ENCODE measurements around the gene IRAG1.

- no peak for TF ChIP-seq ZNF214 (tag by site-specific recombination; IDR thresholded peaks at IDR 0.05; ENCODE audit: borderline replicate concordance)
- no peak for TF ChIP-seq ZNF670 (tag by site-specific recombination; IDR thresholded peaks at IDR 0.05; ENCODE audit: low read depth)
- TF ChIP-seq, protein P1, sequence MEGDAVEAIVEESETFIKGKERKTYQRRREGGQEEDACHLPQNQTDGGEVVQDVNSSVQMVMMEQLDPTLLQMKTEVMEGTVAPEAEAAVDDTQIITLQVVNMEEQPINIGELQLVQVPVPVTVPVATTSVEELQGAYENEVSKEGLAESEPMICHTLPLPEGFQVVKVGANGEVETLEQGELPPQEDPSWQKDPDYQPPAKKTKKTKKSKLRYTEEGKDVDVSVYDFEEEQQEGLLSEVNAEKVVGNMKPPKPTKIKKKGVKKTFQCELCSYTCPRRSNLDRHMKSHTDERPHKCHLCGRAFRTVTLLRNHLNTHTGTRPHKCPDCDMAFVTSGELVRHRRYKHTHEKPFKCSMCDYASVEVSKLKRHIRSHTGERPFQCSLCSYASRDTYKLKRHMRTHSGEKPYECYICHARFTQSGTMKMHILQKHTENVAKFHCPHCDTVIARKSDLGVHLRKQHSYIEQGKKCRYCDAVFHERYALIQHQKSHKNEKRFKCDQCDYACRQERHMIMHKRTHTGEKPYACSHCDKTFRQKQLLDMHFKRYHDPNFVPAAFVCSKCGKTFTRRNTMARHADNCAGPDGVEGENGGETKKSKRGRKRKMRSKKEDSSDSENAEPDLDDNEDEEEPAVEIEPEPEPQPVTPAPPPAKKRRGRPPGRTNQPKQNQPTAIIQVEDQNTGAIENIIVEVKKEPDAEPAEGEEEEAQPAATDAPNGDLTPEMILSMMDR (tag by site-specific recombination; IDR thresholded peaks at IDR 0.05), result no peak
- no peak for TF ChIP-seq ZNF830 (tag by site-specific recombination; IDR thresholded peaks at IDR 0.05; ENCODE audit: low read depth)
- TF ChIP-seq ZNF133 (tag by site-specific recombination; IDR thresholded peaks at IDR 0.05), result no peak
- TF ChIP-seq, protein P2, sequence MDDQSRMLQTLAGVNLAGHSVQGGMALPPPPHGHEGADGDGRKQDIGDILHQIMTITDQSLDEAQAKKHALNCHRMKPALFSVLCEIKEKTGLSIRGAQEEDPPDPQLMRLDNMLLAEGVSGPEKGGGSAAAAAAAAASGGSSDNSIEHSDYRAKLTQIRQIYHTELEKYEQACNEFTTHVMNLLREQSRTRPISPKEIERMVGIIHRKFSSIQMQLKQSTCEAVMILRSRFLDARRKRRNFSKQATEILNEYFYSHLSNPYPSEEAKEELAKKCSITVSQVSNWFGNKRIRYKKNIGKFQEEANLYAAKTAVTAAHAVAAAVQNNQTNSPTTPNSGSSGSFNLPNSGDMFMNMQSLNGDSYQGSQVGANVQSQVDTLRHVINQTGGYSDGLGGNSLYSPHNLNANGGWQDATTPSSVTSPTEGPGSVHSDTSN (CRISPR knock-in tag; IDR thresholded peaks at IDR 0.05), result no peak
- TF ChIP-seq, protein P3, sequence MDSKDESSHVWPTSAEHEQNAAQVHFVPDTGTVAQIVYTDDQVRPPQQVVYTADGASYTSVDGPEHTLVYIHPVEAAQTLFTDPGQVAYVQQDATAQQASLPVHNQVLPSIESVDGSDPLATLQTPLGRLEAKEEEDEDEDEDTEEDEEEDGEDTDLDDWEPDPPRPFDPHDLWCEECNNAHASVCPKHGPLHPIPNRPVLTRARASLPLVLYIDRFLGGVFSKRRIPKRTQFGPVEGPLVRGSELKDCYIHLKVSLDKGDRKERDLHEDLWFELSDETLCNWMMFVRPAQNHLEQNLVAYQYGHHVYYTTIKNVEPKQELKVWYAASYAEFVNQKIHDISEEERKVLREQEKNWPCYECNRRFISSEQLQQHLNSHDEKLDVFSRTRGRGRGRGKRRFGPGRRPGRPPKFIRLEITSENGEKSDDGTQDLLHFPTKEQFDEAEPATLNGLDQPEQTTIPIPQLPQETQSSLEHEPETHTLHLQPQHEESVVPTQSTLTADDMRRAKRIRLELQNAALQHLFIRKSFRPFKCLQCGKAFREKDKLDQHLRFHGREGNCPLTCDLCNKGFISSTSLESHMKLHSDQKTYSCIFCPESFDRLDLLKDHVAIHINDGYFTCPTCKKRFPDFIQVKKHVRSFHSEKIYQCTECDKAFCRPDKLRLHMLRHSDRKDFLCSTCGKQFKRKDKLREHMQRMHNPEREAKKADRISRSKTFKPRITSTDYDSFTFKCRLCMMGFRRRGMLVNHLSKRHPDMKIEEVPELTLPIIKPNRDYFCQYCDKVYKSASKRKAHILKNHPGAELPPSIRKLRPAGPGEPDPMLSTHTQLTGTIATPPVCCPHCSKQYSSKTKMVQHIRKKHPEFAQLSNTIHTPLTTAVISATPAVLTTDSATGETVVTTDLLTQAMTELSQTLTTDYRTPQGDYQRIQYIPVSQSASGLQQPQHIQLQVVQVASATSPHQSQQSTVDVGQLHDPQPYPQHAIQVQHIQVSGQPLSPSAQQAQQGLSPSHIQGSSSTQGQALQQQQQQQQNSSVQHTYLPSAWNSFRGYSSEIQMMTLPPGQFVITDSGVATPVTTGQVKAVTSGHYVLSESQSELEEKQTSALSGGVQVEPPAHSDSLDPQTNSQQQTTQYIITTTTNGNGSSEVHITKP (tag by site-specific recombination; IDR thresholded peaks at IDR 0.05), result no peak
- no peak for TF ChIP-seq ZNF585B (tag by site-specific recombination; IDR thresholded peaks at IDR 0.05)
- TF ChIP-seq ZBTB8A (tag by site-specific recombination; IDR thresholded peaks at IDR 0.05), result no peak
- no peak for TF ChIP-seq ZNF18 (tag by site-specific recombination; IDR thresholded peaks at IDR 0.05)
- no peak for TF ChIP-seq ZNF747 (tag by site-specific recombination; IDR thresholded peaks at IDR 0.05)
- no peak for TF ChIP-seq ELK4 (IDR thresholded peaks at IDR 0.05; ENCODE audit: borderline replicate concordance, low read depth, low read length)
- TF ChIP-seq ZNF776 (tag by site-specific recombination; IDR thresholded peaks at IDR 0.05; ENCODE audit: borderline replicate concordance), result no peak
- no peak for TF ChIP-seq ZNF404 (tag by site-specific recombination; IDR thresholded peaks at IDR 0.05)
These were observed 44.7 kb downstream of the IRAG1 start for GRCh38 chr11:10648871-10649270.
